ENCODE measurements around the gene KRTAP12-4.

DNA sequence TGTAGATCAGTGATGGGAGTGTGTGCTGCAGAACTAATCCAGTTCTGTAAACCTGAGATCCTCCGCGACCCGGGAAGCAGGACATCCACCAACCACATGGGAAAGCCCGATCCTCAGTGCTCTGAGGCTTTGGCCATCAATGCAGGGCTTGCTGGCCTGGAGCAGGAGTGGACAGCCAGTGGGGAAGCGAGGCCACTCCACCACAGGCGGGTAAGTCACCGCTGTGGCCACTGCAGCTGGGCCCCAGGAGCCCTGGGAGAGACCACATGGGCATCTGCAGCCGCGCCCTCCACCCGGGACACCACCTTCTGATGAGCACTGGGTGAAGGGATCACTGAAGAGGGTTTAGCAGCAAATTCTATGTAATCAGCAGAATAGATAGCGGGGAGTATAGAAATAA, 26.7 kb upstream of the KRTAP12-4 start:
- TF ChIP-seq EZH2 (IDR thresholded peaks at IDR 0.05; ENCODE audit: insufficient read depth, poor library complexity, severe bottlenecking) (no peak), EZH2phosphoT487 (IDR thresholded peaks at IDR 0.05; ENCODE audit: insufficient read depth, low read depth) (no peak)
